ENCODE results near the gene MNT.

DNA sequence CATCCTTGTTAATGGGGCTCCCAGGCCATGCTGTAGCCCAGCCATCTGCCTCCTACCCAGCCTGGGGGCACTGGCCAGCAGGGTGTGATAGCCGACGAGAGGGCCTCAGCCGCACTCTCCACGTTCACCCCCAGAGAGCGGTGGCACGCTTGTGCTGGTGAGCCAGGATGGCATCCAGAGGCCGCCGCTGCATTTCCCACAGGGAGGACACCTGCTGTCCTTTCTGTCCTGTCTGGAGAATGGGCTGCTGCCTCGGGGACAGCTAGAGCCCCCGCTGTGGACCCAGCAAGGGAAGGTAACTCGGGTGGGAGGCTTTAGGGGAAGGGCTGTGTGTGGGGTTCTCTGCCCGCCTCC, 36.1 kb downstream of the MNT start:
- TF ChIP-seq, protein P1, sequence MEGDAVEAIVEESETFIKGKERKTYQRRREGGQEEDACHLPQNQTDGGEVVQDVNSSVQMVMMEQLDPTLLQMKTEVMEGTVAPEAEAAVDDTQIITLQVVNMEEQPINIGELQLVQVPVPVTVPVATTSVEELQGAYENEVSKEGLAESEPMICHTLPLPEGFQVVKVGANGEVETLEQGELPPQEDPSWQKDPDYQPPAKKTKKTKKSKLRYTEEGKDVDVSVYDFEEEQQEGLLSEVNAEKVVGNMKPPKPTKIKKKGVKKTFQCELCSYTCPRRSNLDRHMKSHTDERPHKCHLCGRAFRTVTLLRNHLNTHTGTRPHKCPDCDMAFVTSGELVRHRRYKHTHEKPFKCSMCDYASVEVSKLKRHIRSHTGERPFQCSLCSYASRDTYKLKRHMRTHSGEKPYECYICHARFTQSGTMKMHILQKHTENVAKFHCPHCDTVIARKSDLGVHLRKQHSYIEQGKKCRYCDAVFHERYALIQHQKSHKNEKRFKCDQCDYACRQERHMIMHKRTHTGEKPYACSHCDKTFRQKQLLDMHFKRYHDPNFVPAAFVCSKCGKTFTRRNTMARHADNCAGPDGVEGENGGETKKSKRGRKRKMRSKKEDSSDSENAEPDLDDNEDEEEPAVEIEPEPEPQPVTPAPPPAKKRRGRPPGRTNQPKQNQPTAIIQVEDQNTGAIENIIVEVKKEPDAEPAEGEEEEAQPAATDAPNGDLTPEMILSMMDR (conservative IDR thresholded peaks at IDR 0.05; ENCODE audit: low read depth, low read length), result no peak
- no peak for TF ChIP-seq EZH2 (IDR thresholded peaks at IDR 0.05; ENCODE audit: borderline replicate concordance, low read depth, low read length, poor library complexity, severe bottlenecking)

Data from A673 (cell line).